Left lobe of liver (tissue), 2 donors: Measurements from ENCODE around the gene NUP85. TPM values are rescaled to one million over a fixed set of nuclear protein-coding genes. Genes with fewer than 3 reads are reported as not detected.
"Not testable (repeated sequence)": the region's sequence is repeated elsewhere in the genome, so short reads cannot be mapped to it uniquely, and the experiment has no call there.

Experiments used
- ATAC-seq: fragments of 200-7000 bp; cut with Tn5 transposase; one replicate; pipeline ENCODE4 v1.9.1; 2020; ENCODE audit warnings: mild to moderate bottlenecking, moderate library complexity
- DNase-seq: peaks from one replicate; pipeline ENCODE4 v3.0.0-alpha.2; 2020; ENCODE audit warnings: low spot score
- total RNA-seq: library from RNA; stranded (reverse); gene quantifications from one replicate; pipeline ENCODE4 v1.2.1, GENCODE V29; 2021
- donor health status: DM: no; HTN: no; CAD: no; lungs with moderate emphysema.
- donor health status: DM: no; HTN: yes; CAD: no.

NUP85 gene
- total RNA-seq = 33.8 TPM

DNA sequence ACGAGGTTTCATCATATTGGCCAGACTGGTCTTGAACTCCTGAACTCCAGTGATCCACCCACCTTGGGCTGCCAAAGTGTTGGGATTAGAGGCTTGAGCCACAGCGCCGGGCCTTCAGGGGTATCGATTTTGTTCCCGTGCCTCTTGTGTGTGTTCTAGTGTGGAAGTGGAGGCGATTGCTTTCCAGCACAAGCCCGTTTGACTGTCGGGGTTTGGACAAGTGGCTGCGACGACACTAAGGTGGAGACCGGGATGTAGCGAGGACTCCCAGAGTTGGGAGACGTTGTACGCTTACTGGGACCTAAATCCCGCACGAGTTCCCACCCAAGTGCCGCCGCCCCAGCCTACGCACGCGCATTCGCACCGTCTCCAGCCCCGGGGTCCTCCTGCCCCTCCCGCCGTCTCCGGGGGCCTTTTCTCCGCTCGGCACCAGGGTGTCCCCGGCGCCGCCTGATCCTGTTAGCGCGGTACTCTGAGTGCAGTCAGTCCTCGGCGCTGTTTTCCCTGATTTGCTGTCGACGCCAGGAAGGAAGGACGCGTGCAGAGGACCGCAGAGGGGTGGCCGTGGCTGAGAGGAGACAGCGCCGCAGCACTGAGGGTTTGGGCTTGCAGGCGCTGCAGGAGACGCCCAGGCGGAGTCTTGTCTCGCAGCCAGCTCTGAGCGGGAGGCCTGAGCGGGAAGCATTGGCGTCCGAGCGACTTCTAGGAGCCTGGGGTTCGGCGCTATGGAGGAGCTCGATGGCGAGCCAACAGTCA, at the start of gene NUP85:
NUP85 (plus strand) TSS at position 643 of the 756 bp plus-strand sequence; CDS start at position 726, 83 bp downstream.
- peak; percentile 89 for ATAC-seq
- DNase-seq = peak; percentile 93

DNA sequence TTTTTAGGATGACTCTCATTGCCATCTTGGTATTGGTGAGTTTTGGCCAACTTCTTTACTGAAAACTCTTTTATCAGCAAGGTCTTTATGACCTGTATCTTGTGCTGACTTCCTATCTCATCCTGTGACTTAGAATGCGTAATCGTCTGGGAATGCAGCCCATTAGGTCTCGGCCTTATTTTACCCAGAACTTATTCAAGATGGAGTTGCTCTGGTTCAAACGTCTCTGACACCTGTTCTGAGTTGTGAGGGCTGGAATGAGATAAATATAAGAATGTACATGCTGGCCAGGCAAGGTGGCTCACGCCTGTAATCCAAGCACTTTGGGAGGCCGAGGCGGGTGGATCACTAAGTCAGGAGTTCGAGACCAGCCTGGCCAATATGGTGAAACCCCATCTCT, 47.0 kb upstream of the NUP85 start:
- DNase-seq, ATAC-seq: not testable (repeated sequence)

DNA sequence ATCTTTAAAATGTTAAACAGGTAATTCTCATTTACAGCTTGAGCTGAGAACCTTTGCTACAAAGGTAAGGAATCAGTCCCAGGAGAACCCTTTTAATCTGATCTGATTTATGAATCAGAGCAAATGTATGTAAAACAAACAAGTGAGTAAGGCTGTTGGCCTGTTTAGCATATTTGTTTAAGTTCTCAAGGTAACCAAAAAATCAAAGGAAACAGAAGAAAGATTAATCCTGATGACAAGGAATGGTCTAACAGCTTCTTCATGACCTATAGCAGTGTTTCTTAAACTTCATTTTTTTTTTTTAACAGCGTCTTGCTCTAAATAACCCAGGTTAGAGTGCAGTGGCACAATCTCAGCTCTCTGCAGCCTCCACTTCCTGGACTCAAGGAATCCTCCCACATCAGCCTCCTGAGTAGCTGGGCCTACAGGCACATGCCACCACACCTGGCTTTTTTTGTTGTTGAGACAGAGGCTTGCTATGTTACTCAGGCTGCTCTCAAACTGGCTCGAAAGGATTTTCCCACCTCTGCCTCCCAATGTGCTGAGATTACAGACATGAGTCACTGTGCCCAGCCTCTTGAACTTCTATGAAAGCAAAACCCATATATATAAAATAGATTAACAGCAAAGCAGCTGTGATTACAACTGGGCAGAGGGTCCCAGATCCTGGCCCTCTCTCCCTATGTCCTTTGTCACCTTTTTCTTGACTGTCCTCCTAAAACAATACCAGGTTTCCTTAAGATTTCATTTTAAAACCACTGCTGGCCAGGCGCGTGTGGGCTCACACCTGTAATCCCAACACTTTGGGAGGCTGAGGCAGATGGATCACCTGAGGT, 46.1 kb upstream of the NUP85 start:
- no peak for ATAC-seq
- DNase-seq = no peak

DNA sequence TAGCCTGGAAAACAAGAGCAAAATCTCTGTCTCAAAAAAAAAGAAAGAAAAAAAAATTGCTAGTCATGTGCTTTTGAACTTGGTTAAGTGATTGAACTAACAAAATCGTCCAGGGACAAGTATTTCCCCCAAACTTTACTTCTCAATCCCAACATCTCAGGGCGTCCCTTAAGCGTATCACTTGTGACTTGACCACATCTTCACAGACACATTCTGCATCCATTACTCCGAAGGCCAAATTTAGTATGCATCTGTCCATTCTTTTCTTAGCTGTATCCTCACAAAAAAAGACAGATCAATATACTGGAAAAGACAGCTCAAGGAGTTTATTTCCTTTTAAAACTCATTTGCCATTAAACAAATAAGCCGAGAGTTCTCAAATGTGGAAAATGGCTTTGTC, 45.3 kb upstream of the NUP85 start:
- DNase-seq (no peak), ATAC-seq (no peak)

GRCh38 chr17:75163074-75163473, 42.4 kb upstream of the NUP85 start:
- no peak for ATAC-seq
- DNase-seq = no peak

GRCh38 chr17:75164606-75165005, 40.9 kb upstream of the NUP85 start:
- DNase-seq, ATAC-seq: not testable (repeated sequence)

DNA sequence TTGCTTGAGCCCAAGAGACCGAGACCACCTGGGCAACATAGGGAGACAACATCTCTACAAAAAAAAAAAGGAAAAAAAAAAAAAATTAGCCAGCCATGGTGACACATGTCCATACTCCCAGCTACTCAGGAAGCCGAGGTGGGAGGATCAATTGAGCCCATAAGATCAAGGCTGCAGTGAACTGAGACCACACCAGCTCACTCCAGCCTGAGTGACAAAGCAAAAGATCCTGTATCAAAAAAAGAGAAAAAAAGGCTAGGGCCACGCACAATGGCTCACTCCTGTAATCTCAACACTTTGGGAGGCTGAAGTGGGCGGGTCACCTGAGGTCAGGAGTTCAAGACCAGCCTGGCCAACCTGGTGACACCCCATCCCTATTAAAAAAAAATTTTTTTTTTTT, 36.5 kb upstream of the NUP85 start:
- ATAC-seq (no peak), DNase-seq (no peak)

GRCh38 chr17:75173526-75173925, 32.0 kb upstream of the NUP85 start:
- DNase-seq (no peak), ATAC-seq (no peak)

DNA sequence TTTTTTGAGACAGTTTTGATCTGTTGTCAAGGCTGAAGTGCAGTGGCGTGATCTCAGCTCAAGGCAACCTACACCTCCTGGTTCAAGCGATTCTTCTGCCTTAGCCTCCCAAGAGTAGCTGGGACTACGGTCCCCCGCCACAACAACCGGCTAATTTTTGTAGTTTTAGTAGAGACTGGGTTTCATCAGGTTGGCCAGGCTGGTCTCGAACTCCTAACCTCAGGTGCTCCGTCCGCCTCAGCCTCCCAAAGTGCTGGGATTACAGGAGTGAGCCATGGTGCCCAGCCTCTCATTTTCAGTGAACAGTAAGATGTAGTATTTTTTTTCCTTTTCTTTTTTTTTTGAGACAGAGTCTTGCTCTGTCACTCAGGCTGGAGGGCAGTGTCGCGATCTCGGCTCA, 30.5 kb upstream of the NUP85 start:
- ATAC-seq = no peak
- DNase-seq = no peak

GRCh38 chr17:75176625-75177024, 28.9 kb upstream of the NUP85 start:
- ATAC-seq (no peak), DNase-seq (no peak)

- no peak for ATAC-seq
- no peak for DNase-seq
Observed at GRCh38 chr17:75178453-75178852, 27.0 kb upstream of the NUP85 start.

DNA sequence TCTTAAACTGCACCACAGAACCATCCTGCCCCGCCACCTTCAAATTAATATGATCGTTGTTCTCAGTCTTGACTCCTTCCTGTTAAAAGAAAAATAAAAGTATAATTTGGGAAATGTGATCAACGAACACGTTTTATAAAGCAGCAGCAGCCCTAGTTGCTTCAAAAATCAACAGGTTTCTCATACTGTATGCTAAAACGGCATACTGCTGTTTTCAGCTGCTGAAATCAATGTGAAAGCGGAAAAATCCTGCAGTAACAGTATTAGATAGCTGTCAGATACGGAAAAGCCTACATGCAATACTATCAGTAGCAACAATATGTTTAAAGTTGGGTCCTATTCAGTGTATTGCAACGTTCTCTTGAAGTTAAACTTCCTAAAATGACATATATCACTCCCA, 24.4 kb upstream of the NUP85 start:
- DNase-seq (no peak), ATAC-seq (no peak)

DNA sequence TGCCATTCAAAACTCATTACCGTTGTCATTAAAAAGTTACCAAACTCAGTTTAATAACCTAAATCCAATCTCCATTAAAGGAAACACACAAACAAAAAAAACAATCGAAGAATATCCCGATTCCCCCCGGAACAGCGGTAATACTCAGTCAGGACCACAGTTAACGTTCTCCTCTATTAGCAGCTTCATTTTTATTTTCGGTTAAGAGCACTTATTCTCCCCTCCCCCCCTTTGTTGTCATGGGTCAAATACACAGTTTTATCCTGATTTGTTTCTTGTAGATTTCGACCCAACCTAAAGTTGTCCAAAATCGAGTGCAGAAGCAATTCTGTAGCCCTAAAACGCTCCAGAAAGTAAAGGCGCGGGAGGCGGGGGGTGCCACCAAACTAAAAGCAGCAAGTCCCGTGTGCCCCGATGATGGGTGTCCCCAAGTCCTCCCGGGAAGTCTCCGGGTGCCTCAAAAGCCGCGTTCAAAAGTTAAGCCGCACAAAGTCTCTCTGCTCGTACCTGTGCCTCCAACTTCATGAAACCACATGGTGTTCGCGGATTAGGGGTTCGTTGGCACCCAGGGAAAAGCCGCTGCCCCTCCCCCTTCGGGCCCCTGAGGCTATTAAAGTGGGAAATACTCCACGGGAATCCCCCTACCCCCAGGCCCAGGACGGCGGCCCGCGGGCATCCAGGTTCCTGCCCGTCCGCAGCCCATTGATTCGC, 23.7 kb upstream of the NUP85 start:
- DNase-seq (peak; percentile 58), ATAC-seq (peak; percentile 6)

DNA sequence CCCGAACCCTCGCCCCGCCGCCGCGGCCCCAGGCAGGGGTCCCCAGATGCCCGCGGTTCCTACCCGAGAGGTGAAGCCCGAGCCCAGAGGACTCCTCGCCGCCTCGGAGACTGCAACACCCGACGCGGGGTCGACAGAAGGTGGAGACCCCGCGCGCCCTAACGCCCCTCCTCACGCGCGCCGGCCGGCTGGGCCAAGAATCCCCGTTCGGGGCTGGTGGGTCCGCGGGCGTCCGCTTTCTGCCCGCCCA, 23.2 kb upstream of the NUP85 start:
- peak; percentile 59 for DNase-seq

GRCh38 chr17:75182569-75183436, 22.7 kb upstream of the NUP85 start, which contains the start of gene SUMO2:
TSS of gene SUMO2 (minus strand) at chr17:75182959. CDS start at chr17:75182834, 125 bp downstream.
- peak; percentile 92 for ATAC-seq
- DNase-seq = peak; percentile 95

More for the DNA sequence above, 23.2 kb upstream of the NUP85 start:
- ATAC-seq = no peak

- no peak for ATAC-seq
Observed at GRCh38 chr17:75183999-75184884, 21.2 kb upstream of the NUP85 start.

DNA sequence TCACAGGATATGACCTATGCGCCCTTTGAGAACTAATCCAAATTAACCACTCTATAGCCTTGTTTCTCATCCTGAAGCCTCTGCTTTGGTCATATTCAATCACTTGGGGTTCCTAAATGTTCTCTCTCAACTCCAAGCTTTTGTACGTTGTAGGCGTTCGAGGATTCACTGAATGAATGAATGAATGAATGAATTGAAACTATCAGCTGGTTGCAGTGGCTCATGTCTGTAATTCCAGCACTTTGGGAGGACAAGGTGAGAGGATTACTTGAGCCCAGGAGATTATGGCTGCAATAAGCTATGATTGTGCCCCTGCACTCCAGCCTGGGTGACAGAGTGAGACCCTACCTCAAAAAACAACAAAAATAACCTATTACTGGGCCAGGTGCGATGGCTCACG, 16.9 kb upstream of the NUP85 start:
- DNase-seq = no peak
- no peak for ATAC-seq

More at GRCh38 chr17:75183999-75184884, 21.2 kb upstream of the NUP85 start:
- DNase-seq = no peak

DNA sequence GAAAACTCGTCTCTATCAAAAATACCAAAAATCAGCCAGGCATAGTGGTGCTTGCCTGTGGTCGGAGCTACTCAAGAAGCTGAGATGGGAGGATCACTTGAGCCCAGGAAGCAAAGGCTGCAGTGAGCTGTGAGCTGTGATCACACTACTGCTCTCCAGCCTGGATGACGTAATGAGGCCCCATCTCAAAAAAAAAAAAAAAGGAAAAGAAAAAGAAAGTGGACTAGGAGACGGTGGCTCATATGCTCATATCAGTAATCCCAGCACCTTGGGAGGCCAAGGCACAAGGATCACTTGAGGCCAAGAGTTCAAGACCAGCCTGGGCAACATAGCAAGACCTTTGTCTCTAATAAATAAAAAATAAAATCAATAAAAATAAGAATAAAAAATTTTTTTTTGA, 13.9 kb upstream of the NUP85 start:
- ATAC-seq (no peak), DNase-seq (no peak)

DNA sequence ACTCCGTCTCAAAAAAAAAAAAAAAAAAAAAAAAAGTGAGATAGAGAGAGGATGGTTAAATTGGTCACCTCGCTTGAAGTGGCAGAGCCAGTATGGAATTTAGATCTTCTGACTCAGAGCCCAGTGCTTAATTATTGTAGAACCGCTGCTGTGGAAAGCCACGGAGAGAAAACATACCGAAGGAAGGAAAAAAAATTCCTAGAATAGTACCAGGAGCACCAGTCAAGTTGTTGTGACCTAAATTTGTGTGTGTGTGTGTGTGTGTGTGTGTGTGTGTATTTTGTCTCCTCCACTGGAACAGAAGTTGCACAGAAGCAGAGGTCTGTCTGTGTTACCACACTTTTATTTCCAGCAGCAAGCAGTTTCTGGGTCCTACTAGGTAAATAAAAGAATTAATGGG, 10.6 kb upstream of the NUP85 start:
- DNase-seq = no peak
- no peak for ATAC-seq
